HCT116 (cell line): Measurements from ENCODE around the gene PNPLA2. TPM values are rescaled to one million over a fixed set of nuclear protein-coding genes. Genes with fewer than 3 reads are reported as not detected.

Experiments
- ATAC-seq: fragments of 200-7000 bp; cut with Tn5 transposase; 2 replicates; pipeline ENCODE4 v1.9.1; 2020; ENCODE audit warnings: mild to moderate bottlenecking, moderate library complexity
- BruUV-seq: library from RNA; stranded (reverse); fragments of 400-500 nt; replicated peaks from 2 replicates; lab custom pipeline; 2021; lab: Mats Ljungman, UMichigan
- CTCF ChIA-PET: fragments of 300-600 bp; sonication (Branson Sonifier 250); formaldehyde crosslinking; loops from one replicate; lab custom pipeline; 2021; ENCODE audit warnings: antibody characterized with exemption; lab: Charles Lee
- POLR2A ChIA-PET: fragments of 300-600, 350-600 bp; sonication (Branson Sonifier 250); formaldehyde crosslinking; loops from one replicate; lab custom pipeline; 2021; ENCODE audit warnings: antibody characterized with exemption; lab: Charles Lee
- RAD21 ChIA-PET, 2 experiments: fragments of 300-600 bp; sonication (Branson Sonifier 250); formaldehyde crosslinking; loops; one replicate each; lab custom pipeline; 2023; ENCODE audit warnings: low total read pairs in 2 of 2; ENCODE audit not compliant: uncharacterized antibody in 2 of 2, unreplicated experiment in 2 of 2, low non-redundant PET in 1 of 2; lab: Charles Lee
- DNase-seq: peaks from one replicate; pipeline ENCODE4 v3.0.0-alpha.2; 2010; ENCODE audit warnings: low read depth, low spot score
- H2AFZ ChIP-seq: fragments of 200-600 bp; shearing (Covaris generic), sonication (generic); 2 replicates; pipeline ENCODE4 v1.6.1; 2017; ENCODE audit warnings: low read depth, mixed run types, mixed read lengths, antibody characterized with exemption, low read length; ENCODE audit not compliant: poor library complexity, severe bottlenecking
- H3K27ac ChIP-seq: 2 replicates; pipeline ENCODE4 v1.5.1; 2012; ENCODE audit warnings: low read depth, low read length
- H3K27me3 ChIP-seq: fragments of 200-600 bp; sonication (generic); 2 replicates; pipeline ENCODE4 v1.6.1; 2016; ENCODE audit warnings: mixed run types, low read length, mixed read lengths; ENCODE audit not compliant: insufficient read depth
- H3K36me3 ChIP-seq, 2 experiments: fragments of 200-500 bp in 1 of 2; fragments of 200-600 bp in 1 of 2; sonication (Bioruptor generic) in 1 of 2; sonication (generic) in 1 of 2; 2 replicates each; pipeline versions ENCODE4 v1.5.1 to v1.6.1; 2014 to 2016; ENCODE audit warnings: low read length in 2 of 2, inconsistent platforms in 1 of 2, mixed read lengths in 1 of 2, mixed run types in 1 of 2; ENCODE audit not compliant: insufficient read depth in 2 of 2, control insufficient read depth in 1 of 2
- H3K4me1 ChIP-seq, 2 experiments: fragments of 200-600 bp in 1 of 2; sonication (generic) in 1 of 2; 2 replicates each; pipeline versions ENCODE4 v1.5.1 to v1.6.1; 2012 to 2017; ENCODE audit warnings: low read length in 2 of 2, inconsistent platforms in 1 of 2, mild to moderate bottlenecking in 1 of 2, mixed read lengths in 1 of 2, mixed run types in 1 of 2, moderate library complexity in 1 of 2; ENCODE audit not compliant: insufficient read depth in 2 of 2, control insufficient read depth in 1 of 2
- H3K4me2 ChIP-seq: fragments of 200-600 bp; sonication (generic); 2 replicates; pipeline ENCODE4 v1.6.1; 2017; ENCODE audit warnings: mixed run types, low read length, mixed read lengths
- H3K4me3 ChIP-seq, 2 experiments: fragments of 200-600 bp in 1 of 2; sonication (generic) in 1 of 2; replicated peaks in 1 of 2; 2 replicates each; pipeline ENCODE4 v1.5.1; 2011 to 2016; ENCODE audit warnings: low read length in 2 of 2, control low read depth in 1 of 2, low read depth in 1 of 2, mild to moderate bottlenecking in 1 of 2, mixed read lengths in 1 of 2, mixed run types in 1 of 2
- H3K79me2 ChIP-seq: fragments of 200-600 bp; sonication (generic); 2 replicates; pipeline ENCODE4 v1.6.1; 2017; ENCODE audit warnings: mild to moderate bottlenecking, mixed run types, low read length, moderate library complexity, mixed read lengths; ENCODE audit not compliant: insufficient read depth
- H3K9ac ChIP-seq: fragments of 200-600 bp; sonication (generic); 2 replicates; pipeline ENCODE4 v1.6.1; 2016; ENCODE audit warnings: low read length, mixed read lengths
- H3K9me2 ChIP-seq: fragments of 200-600 bp; sonication (generic), shearing (Covaris generic); 2 replicates; pipeline ENCODE4 v1.6.1; 2017; ENCODE audit warnings: mixed run types, mild to moderate bottlenecking, moderate library complexity; ENCODE audit not compliant: insufficient read depth
- H3K9me3 ChIP-seq, 2 experiments: fragments of 200-500 bp in 1 of 2; fragments of 200-600 bp in 1 of 2; sonication (Bioruptor generic) in 1 of 2; sonication (generic) in 1 of 2; 2 replicates each; pipeline ENCODE4 v1.6.1; 2014 to 2017; ENCODE audit warnings: low read length in 2 of 2, mixed read lengths in 2 of 2, inconsistent platforms in 1 of 2, low read depth in 1 of 2, mild to moderate bottlenecking in 1 of 2, mixed run types in 1 of 2, moderate library complexity in 1 of 2; ENCODE audit not compliant: control insufficient read depth in 1 of 2, insufficient read depth in 1 of 2
- H4K20me1 ChIP-seq: fragments of 200-600 bp; sonication (generic), shearing (Covaris generic); 2 replicates; pipeline ENCODE4 v1.6.1; 2017; ENCODE audit warnings: mixed run types, mild to moderate bottlenecking, moderate library complexity; ENCODE audit not compliant: insufficient read depth
- ATF3 ChIP-seq: IDR thresholded peaks from 2 replicates; pipeline ENCODE4 v1.6.1; 2012
- CBX3 ChIP-seq: IDR thresholded peaks from 2 replicates; pipeline ENCODE4 v1.6.1; 2012; ENCODE audit warnings: low read depth
- CEBPB ChIP-seq: IDR thresholded peaks from 2 replicates; pipeline ENCODE4 v1.6.1; 2012; ENCODE audit warnings: low read depth
- ELF1 ChIP-seq: IDR thresholded peaks from 2 replicates; pipeline ENCODE4 v1.6.1; 2012; ENCODE audit warnings: low read depth, borderline replicate concordance
- FOSL1 ChIP-seq: IDR thresholded peaks from 2 replicates; pipeline ENCODE4 v1.6.1; 2012; ENCODE audit warnings: low read depth
- JUND ChIP-seq: IDR thresholded peaks from 2 replicates; pipeline ENCODE4 v1.6.1; 2012
- MAX ChIP-seq: IDR thresholded peaks from 2 replicates; pipeline ENCODE4 v1.6.1; 2012
- POLR2A ChIP-seq: IDR thresholded peaks from 2 replicates; pipeline ENCODE4 v1.7.0; 2011; ENCODE audit warnings: borderline replicate concordance; ENCODE audit not compliant: insufficient read depth, insufficient read length; ENCODE audit errors: extremely low read depth
- RAD21 ChIP-seq: IDR thresholded peaks from 2 replicates; pipeline ENCODE4 v1.6.1; 2012; ENCODE audit warnings: low read depth, mild to moderate bottlenecking
- REST ChIP-seq: IDR thresholded peaks from 2 replicates; pipeline ENCODE4 v1.6.1; 2012; ENCODE audit warnings: low read depth
- SIN3A ChIP-seq: IDR thresholded peaks from 2 replicates; pipeline ENCODE4 v1.6.1; 2012; ENCODE audit warnings: low read depth
- SP1 ChIP-seq: IDR thresholded peaks from 2 replicates; pipeline ENCODE4 v1.6.1; 2012; ENCODE audit warnings: low read depth
- SRF ChIP-seq: IDR thresholded peaks from 2 replicates; pipeline ENCODE4 v1.6.1; 2012; ENCODE audit warnings: low read depth
- TCF7L2 ChIP-seq: IDR thresholded peaks from 2 replicates; pipeline ENCODE4 v1.7.0; 2011; ENCODE audit warnings: borderline replicate concordance, inconsistent platforms; ENCODE audit not compliant: insufficient read depth, insufficient read length; ENCODE audit errors: extremely low read depth
- YY1 ChIP-seq: IDR thresholded peaks from 2 replicates; pipeline ENCODE4 v1.6.1; 2011; ENCODE audit warnings: low read length, low read depth, moderate library complexity, mild to moderate bottlenecking; ENCODE audit not compliant: insufficient replicate concordance; ENCODE audit errors: extremely low read depth
- ZFX ChIP-seq: fragments of 450-650 bp; IDR thresholded peaks from 2 replicates; pipeline ENCODE4 v1.6.1; 2017
- ZNF274 ChIP-seq: fragments of 200-500 bp; sonication (Bioruptor generic); IDR thresholded peaks from 2 replicates; pipeline ENCODE4 v1.6.1; 2014; ENCODE audit warnings: mild to moderate bottlenecking, low read depth, low read length, inconsistent platforms
- intact Hi-C: fragments of 100-400 bp; cut with micrococcal nuclease; formaldehyde crosslinking; loops from 2 replicates; pipeline ENCODE4 v1.10.0; 2022
- total RNA-seq: library from RNA; stranded (reverse); gene quantifications from one replicate; pipeline ENCODE4 v1.2.1, GENCODE V29; 2021; ENCODE audit not compliant: unreplicated experiment

Gene PNPLA2
- total RNA-seq, 1 experiment from 2014 or later, result 124 TPM

- ATAC-seq (no peak), DNase-seq (no peak)
- CTCF ChIA-PET, result no interaction called here
- no peak overlapping the region for H3K4me2 ChIP-seq
- peaks cover 34 to 52% of the 10 kb centered on the region in 2 experiments for H3K4me1 ChIP-seq
- H3K27ac ChIP-seq, result no peak overlapping the region
- H3K9me2 ChIP-seq, result no peaks in the 10 kb centered on the region
- RAD21 ChIA-PET, result no interaction called here
- no peaks in the 10 kb centered on the region for H3K36me3 ChIP-seq
- no peaks in the 10 kb centered on the region for H3K27me3 ChIP-seq
- H3K79me2 ChIP-seq, result peaks cover 22% of the 10 kb centered on the region
- BruUV-seq, result no TSS peak
- no peak overlapping the region for H3K4me3 ChIP-seq
- no peak overlapping the region for H3K9ac ChIP-seq
- no peak for TF ChIP-seq ZNF274
- TF ChIP-seq ELF1, result no peak
- no peak for TF ChIP-seq REST
- TF ChIP-seq FOSL1, result no peak
- no peak for TF ChIP-seq RAD21
- H2AFZ ChIP-seq, result no peak overlapping the region
- H4K20me1 ChIP-seq, result no peaks in the 10 kb centered on the region
- no peaks in the 10 kb centered on the region for H3K9me3 ChIP-seq
- intact Hi-C loops, result no loop called here
- POLR2A ChIA-PET, result no interaction called here
Observed at GRCh38 chr11:824292-824880, 5.7 kb downstream of the PNPLA2 start.

GRCh38 chr11:824942-825341 lies 6.2 kb downstream of the PNPLA2 start:
- no peak for ATAC-seq
- H3K27me3 ChIP-seq, result no peaks in the 10 kb centered on the region
- TF ChIP-seq MAX, result no peak
- TF ChIP-seq YY1, result no peak
- no peak for TF ChIP-seq CEBPB
- TF ChIP-seq ELF1, result no peak
- no peak for TF ChIP-seq ATF3
- no peak for TF ChIP-seq CBX3
- TF ChIP-seq TCF7L2, result no peak
- no peak for TF ChIP-seq JUND
- no peak for TF ChIP-seq POLR2A
- TF ChIP-seq ZNF274, result no peak
- no peak for TF ChIP-seq SRF
- no peak for TF ChIP-seq SP1
- TF ChIP-seq ZFX, result no peak
- no peak for TF ChIP-seq SIN3A

More at GRCh38 chr11:824942-825341, 6.2 kb downstream of the PNPLA2 start:
- H3K9me2 ChIP-seq, result no peaks in the 10 kb centered on the region
- H3K27ac ChIP-seq, result peak overlapping the region; percentile 32; the same call in 1 of the 2 replicates
- RAD21 ChIA-PET, result no interaction called here
- no peak for DNase-seq
- H3K4me1 ChIP-seq, result peaks cover 34 to 52% of the 10 kb centered on the region in 2 experiments
- H2AFZ ChIP-seq, result no peak overlapping the region
- H4K20me1 ChIP-seq, result no peaks in the 10 kb centered on the region
- H3K4me2 ChIP-seq, result no peak overlapping the region
- peaks cover 22% of the 10 kb centered on the region for H3K79me2 ChIP-seq
- intact Hi-C loops, result no loop called here
- POLR2A ChIA-PET, result no interaction called here
- H3K4me3 ChIP-seq, result no peak overlapping the region
- H3K9ac ChIP-seq, result no peak overlapping the region
- H3K36me3 ChIP-seq, result no peaks in the 10 kb centered on the region
- CTCF ChIA-PET, result no interaction called here
- no peaks in the 10 kb centered on the region for H3K9me3 ChIP-seq
- BruUV-seq, result no TSS peak
